ENCODE measurements around the gene LARGE1.

The LARGE1 gene

DNA sequence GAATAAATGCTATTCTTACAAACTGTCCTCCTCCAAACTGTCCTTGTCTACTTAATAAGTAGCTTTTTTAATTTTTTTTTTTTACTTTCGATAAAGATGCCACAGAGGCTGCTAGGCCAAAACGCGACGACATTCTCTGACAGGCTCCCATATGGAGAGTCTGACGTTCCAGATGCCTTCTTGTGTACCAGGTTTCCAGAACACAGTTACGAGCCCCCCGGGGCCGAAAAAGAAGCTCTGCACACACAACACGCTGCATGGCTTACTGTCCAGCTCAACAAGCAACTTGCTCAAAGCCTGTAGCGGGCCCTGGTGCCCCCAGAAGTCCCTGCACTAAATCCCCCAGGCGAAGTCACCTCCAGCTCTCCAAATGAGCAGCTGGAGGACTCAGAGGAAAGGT lies 39.3 kb downstream of the LARGE1 start:
- Histone ChIP-seq H3K36me3 (ENCODE audit: insufficient read depth, low read length) (no peaks in the 10 kb centered on the region), H3K4me2 (ENCODE audit: low read length) (no peak overlapping the region), H4K20me1 (ENCODE audit: insufficient read depth, low read length) (no peaks in the 10 kb centered on the region), H3K9me2 (ENCODE audit: low read depth, low read length) (no peaks in the 10 kb centered on the region), H3K9ac (ENCODE audit: low read length) (no peak overlapping the region), H3K4me3 (ENCODE audit: low read depth, low read length, poor library complexity, severe bottlenecking) (no peak overlapping the region), H2AFZ (ENCODE audit: low read length) (no peak overlapping the region), H3K9me3 (ENCODE audit: low read length) (no peaks in the 10 kb centered on the region), H3F3A (ENCODE audit: insufficient read depth, low read length) (no peaks in the 10 kb centered on the region), H3K79me2 (ENCODE audit: insufficient read depth, low read length) (0 out of 2 replicates have a peak, but pooled peaks cover 2% of the 10 kb centered on the region), H3K4me1 (ENCODE audit: insufficient read depth, low read length, severe bottlenecking) (peaks cover 36% of the 10 kb centered on the region), H3K27me3 (ENCODE audit: insufficient read depth, low read length) (no peaks in the 10 kb centered on the region), H3K27ac (ENCODE audit: low read depth, low read length, poor library complexity, severe bottlenecking) (no peak overlapping the region)
- no peak for TF ChIP-seq EZH2 (IDR thresholded peaks at IDR 0.05; ENCODE audit: borderline replicate concordance, low read length)
- TF ChIP-seq, protein P1, sequence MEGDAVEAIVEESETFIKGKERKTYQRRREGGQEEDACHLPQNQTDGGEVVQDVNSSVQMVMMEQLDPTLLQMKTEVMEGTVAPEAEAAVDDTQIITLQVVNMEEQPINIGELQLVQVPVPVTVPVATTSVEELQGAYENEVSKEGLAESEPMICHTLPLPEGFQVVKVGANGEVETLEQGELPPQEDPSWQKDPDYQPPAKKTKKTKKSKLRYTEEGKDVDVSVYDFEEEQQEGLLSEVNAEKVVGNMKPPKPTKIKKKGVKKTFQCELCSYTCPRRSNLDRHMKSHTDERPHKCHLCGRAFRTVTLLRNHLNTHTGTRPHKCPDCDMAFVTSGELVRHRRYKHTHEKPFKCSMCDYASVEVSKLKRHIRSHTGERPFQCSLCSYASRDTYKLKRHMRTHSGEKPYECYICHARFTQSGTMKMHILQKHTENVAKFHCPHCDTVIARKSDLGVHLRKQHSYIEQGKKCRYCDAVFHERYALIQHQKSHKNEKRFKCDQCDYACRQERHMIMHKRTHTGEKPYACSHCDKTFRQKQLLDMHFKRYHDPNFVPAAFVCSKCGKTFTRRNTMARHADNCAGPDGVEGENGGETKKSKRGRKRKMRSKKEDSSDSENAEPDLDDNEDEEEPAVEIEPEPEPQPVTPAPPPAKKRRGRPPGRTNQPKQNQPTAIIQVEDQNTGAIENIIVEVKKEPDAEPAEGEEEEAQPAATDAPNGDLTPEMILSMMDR (IDR thresholded peaks at IDR 0.05; ENCODE audit: low read length) = no peak

DNA sequence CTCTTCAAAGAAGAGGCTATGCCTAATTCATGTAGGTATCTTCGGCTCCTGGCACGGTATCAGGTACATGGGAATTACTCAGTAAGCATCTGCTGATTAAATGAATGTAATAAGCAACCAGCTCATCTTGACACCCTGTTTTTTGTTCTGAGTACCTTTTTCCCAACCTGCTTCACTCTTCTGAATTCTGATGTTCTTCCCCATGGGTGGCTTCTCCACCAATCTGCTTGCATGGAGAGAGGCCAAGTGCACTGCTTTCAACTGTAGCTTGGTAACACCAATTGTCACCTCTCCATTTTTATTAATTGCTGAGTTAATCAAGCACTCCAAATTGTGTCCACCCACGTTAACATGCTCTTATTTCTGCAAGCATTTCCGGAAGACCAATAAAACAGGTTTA lies 40.5 kb downstream of the LARGE1 start:
- H3K4me2 ChIP-seq (ENCODE audit: low read length) = no peak overlapping the region
- no peak overlapping the region for H3K27ac ChIP-seq (ENCODE audit: low read depth, low read length, poor library complexity, severe bottlenecking)
- no peak overlapping the region for H3K4me3 ChIP-seq (ENCODE audit: low read depth, low read length, poor library complexity, severe bottlenecking)
- TF ChIP-seq, protein P1 (IDR thresholded peaks at IDR 0.05; ENCODE audit: low read length) = no peak
- TF ChIP-seq EZH2 (IDR thresholded peaks at IDR 0.05; ENCODE audit: borderline replicate concordance, low read length) = no peak
- H3K9ac ChIP-seq (ENCODE audit: low read length) = no peak overlapping the region
- 0 out of 2 replicates have a peak, but pooled peaks cover 2% of the 10 kb centered on the region for H3K79me2 ChIP-seq (ENCODE audit: insufficient read depth, low read length)
- no peaks in the 10 kb centered on the region for H3K9me2 ChIP-seq (ENCODE audit: low read depth, low read length)
- no peaks in the 10 kb centered on the region for H3K9me3 ChIP-seq (ENCODE audit: low read length)
- no peaks in the 10 kb centered on the region for H3F3A ChIP-seq (ENCODE audit: insufficient read depth, low read length)
- H2AFZ ChIP-seq (ENCODE audit: low read length) = no peak overlapping the region
- H3K27me3 ChIP-seq (ENCODE audit: insufficient read depth, low read length) = no peaks in the 10 kb centered on the region
- no peaks in the 10 kb centered on the region for H3K36me3 ChIP-seq (ENCODE audit: insufficient read depth, low read length)
- peaks cover 29% of the 10 kb centered on the region for H3K4me1 ChIP-seq (ENCODE audit: insufficient read depth, low read length, severe bottlenecking)
- no peaks in the 10 kb centered on the region for H4K20me1 ChIP-seq (ENCODE audit: insufficient read depth, low read length)

DNA sequence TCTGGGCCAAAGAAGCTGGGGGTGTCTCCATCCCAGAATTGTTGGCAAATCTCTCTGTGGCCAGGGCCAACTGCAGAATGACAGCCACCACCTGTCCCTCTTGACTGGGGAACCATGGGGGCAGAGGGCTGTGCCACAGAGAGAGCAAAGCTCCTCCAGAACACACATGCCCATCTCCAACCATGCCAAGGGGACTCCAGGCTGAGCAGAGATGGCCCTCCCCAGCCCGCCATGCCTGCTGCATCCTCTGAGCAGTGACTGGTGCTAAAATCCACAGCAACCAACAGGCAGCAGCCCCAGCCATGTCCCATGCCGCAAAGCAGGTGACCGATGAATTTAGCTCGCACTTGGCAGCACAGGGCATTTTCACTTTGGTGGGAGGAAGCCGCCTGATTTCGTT lies 45.0 kb downstream of the LARGE1 start:
- Histone ChIP-seq H4K20me1 (ENCODE audit: insufficient read depth, low read length) (no peaks in the 10 kb centered on the region), H3K4me2 (ENCODE audit: low read length) (no peak overlapping the region), H2AFZ (ENCODE audit: low read length) (no peak overlapping the region), H3K9me3 (ENCODE audit: low read length) (no peaks in the 10 kb centered on the region), H3K9me2 (ENCODE audit: low read depth, low read length) (no peaks in the 10 kb centered on the region), H3K4me3 (ENCODE audit: low read depth, low read length, poor library complexity, severe bottlenecking) (no peak overlapping the region), H3F3A (ENCODE audit: insufficient read depth, low read length) (no peaks in the 10 kb centered on the region), H3K27ac (ENCODE audit: low read depth, low read length, poor library complexity, severe bottlenecking) (no peak overlapping the region), H3K9ac (ENCODE audit: low read length) (no peak overlapping the region), H3K27me3 (ENCODE audit: insufficient read depth, low read length) (no peaks in the 10 kb centered on the region), H3K4me1 (ENCODE audit: insufficient read depth, low read length, severe bottlenecking) (no peaks in the 10 kb centered on the region), H3K36me3 (ENCODE audit: insufficient read depth, low read length) (no peaks in the 10 kb centered on the region), H3K79me2 (ENCODE audit: insufficient read depth, low read length) (0 out of 2 replicates have a peak, but pooled peaks cover 2% of the 10 kb centered on the region)
- TF ChIP-seq, protein P1 (IDR thresholded peaks at IDR 0.05; ENCODE audit: low read length) = no peak
